Ishikawa (cell line): ENCODE data around the gene NPAS3.

Experiments
- CEBPB ChIP-seq: IDR thresholded peaks from 2 replicates; pipeline ENCODE4 v1.6.1; 2012
- CREB1 ChIP-seq: IDR thresholded peaks from 2 replicates; pipeline ENCODE4 v1.6.1; 2012; ENCODE audit warnings: low read depth
- EGR1 ChIP-seq: IDR thresholded peaks from 2 replicates; pipeline ENCODE4 v1.6.1; 2012
- EP300 ChIP-seq: IDR thresholded peaks from 2 replicates; pipeline ENCODE4 v1.6.1; 2012; ENCODE audit warnings: borderline replicate concordance
- FOXM1 ChIP-seq: IDR thresholded peaks from 2 replicates; pipeline ENCODE4 v1.6.1; 2012; ENCODE audit warnings: low read depth, borderline replicate concordance
- MAX ChIP-seq: IDR thresholded peaks from 2 replicates; pipeline ENCODE4 v1.6.1; 2012
- NFIC ChIP-seq: IDR thresholded peaks from 2 replicates; pipeline ENCODE4 v1.6.1; 2012
- RAD21 ChIP-seq: IDR thresholded peaks from 2 replicates; pipeline ENCODE4 v1.6.1; 2012; ENCODE audit warnings: low read depth
- REST ChIP-seq: IDR thresholded peaks from 2 replicates; pipeline ENCODE4 v1.6.1; 2012; ENCODE audit warnings: low read depth, mild to moderate bottlenecking
- TAF1 ChIP-seq: IDR thresholded peaks from 2 replicates; pipeline ENCODE4 v1.6.1; 2012; ENCODE audit warnings: low read depth, mild to moderate bottlenecking
- TCF12 ChIP-seq: IDR thresholded peaks from 2 replicates; pipeline ENCODE4 v1.6.1; 2012; ENCODE audit warnings: low read depth
- TEAD4 ChIP-seq: IDR thresholded peaks from 2 replicates; pipeline ENCODE4 v1.6.1; 2012
- USF1 ChIP-seq: IDR thresholded peaks from 2 replicates; pipeline ENCODE4 v1.6.1; 2012
- YY1 ChIP-seq: IDR thresholded peaks from 2 replicates; pipeline ENCODE4 v1.6.1; 2012; ENCODE audit warnings: low read depth
- ZBTB7A ChIP-seq: IDR thresholded peaks from 2 replicates; pipeline ENCODE4 v1.6.1; 2012; ENCODE audit warnings: low read depth

NPAS3 gene

GRCh38 chr14:33740531-33740930 is 801.9 kb downstream of the NPAS3 start:
- TF ChIP-seq EP300 (no peak), EGR1 (no peak), USF1 (no peak), TAF1 (no peak), ZBTB7A (no peak), RAD21 (no peak), NFIC (no peak), TCF12 (no peak)

GRCh38 chr14:33742166-33742565 is 803.5 kb downstream of the NPAS3 start:
- TF ChIP-seq TCF12 (no peak), USF1 (no peak), RAD21 (no peak), FOXM1 (no peak), CREB1 (no peak), NFIC (no peak), MAX (no peak), YY1 (no peak), ZBTB7A (no peak), TEAD4 (no peak), REST (no peak), EGR1 (no peak), CEBPB (no peak), TAF1 (no peak), EP300 (no peak)

- TF ChIP-seq USF1 (no peak), EP300 (no peak), TEAD4 (no peak), EGR1 (no peak), REST (no peak), ZBTB7A (no peak), RAD21 (no peak), TCF12 (no peak), CREB1 (no peak), FOXM1 (no peak), MAX (no peak)
These were observed 806.5 kb downstream of the NPAS3 start for GRCh38 chr14:33745163-33745562.

GRCh38 chr14:33747749-33748148 is 809.1 kb downstream of the NPAS3 start:
- TF ChIP-seq TCF12 (no peak), MAX (no peak), CEBPB (no peak), NFIC (no peak), EP300 (no peak), CREB1 (no peak)

- TF ChIP-seq EGR1 (no peak), REST (no peak), NFIC (no peak), YY1 (no peak), RAD21 (no peak), ZBTB7A (no peak), FOXM1 (no peak), TEAD4 (no peak), CEBPB (no peak), TCF12 (no peak)
These were observed 815.6 kb downstream of the NPAS3 start for GRCh38 chr14:33754261-33754660.
